Transverse colon (tissue), 4 donors: ENCODE data around the gene NTNG1.

ENCODE experiments used
- EP300 ChIP-seq: sonication (generic); formaldehyde crosslinking; IDR thresholded peaks from one replicate; pipeline ENCODE4 v1.6.1; 2017; ENCODE audit warnings: antibody characterized with exemption, low read depth
- POLR2A ChIP-seq: fragments of 450-650 bp; IDR thresholded peaks from one replicate; pipeline ENCODE4 v1.6.1; 2016; ENCODE audit warnings: antibody characterized with exemption, mild to moderate bottlenecking, moderate library complexity
- POLR2AphosphoS5 ChIP-seq, 3 donors: sonication (generic); formaldehyde crosslinking; IDR thresholded peaks; one replicate each; pipeline ENCODE4 v1.6.1; 2016; ENCODE audit warnings: antibody characterized with exemption in 3 of 3
- TF ChIP-seq, protein P1 (sequence below), 5 experiments: fragments of 200-600 bp in 3 of 5; fragments of 450-650 bp in 2 of 5; sonication (generic) in 3 of 5; IDR thresholded peaks; 1 replicate in 2 of 5; 2 replicates in 3 of 5; pipeline ENCODE4 v1.5.1; 2016 to 2017; ENCODE audit warnings: antibody characterized with exemption in 5 of 5, inconsistent platforms in 3 of 5, mild to moderate bottlenecking in 2 of 5, moderate library complexity in 1 of 5

DNA sequence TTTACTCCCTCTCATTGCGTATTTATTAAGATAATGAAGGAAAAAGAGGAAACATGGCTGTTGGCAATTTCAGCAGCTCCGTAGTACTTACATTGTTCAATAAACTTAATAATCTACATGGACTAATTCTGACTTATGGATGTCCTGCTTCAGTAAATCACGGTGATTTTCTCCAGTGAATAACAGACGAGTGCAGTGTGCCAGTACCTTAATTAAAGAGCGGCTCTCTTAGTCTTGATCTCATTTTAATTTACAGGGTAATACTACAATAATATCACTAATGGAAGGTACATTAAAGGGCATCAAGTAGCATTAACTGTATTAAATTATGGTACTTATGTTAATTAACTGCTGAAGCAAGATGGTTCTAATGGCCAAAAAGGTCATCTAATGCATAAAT is 187.2 kb downstream of the NTNG1 start:
- TF ChIP-seq, protein P1, sequence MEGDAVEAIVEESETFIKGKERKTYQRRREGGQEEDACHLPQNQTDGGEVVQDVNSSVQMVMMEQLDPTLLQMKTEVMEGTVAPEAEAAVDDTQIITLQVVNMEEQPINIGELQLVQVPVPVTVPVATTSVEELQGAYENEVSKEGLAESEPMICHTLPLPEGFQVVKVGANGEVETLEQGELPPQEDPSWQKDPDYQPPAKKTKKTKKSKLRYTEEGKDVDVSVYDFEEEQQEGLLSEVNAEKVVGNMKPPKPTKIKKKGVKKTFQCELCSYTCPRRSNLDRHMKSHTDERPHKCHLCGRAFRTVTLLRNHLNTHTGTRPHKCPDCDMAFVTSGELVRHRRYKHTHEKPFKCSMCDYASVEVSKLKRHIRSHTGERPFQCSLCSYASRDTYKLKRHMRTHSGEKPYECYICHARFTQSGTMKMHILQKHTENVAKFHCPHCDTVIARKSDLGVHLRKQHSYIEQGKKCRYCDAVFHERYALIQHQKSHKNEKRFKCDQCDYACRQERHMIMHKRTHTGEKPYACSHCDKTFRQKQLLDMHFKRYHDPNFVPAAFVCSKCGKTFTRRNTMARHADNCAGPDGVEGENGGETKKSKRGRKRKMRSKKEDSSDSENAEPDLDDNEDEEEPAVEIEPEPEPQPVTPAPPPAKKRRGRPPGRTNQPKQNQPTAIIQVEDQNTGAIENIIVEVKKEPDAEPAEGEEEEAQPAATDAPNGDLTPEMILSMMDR (IDR thresholded peaks at IDR 0.05): no peak
- TF ChIP-seq POLR2A: no peak
- TF ChIP-seq POLR2AphosphoS5 (IDR thresholded peaks at IDR 0.05): no peak
- no peak for TF ChIP-seq EP300
